Smooth muscle cell (in vitro differentiated cells): Measurements from ENCODE around the gene GRIFIN. TPM values are rescaled to one million over a fixed set of nuclear protein-coding genes. Genes with fewer than 3 reads are reported as not detected.

ENCODE experiments used
- DNase-seq: peaks from one replicate; lab custom pipeline; 2025; ENCODE audit not compliant: unreplicated experiment; lab: John Stamatoyannopoulos, UW
- H2AFZ ChIP-seq: fragments of 200-600 bp; sonication (generic); 2 replicates; pipeline ENCODE4 v1.6.0; 2016; ENCODE audit warnings: antibody characterized with exemption, low read depth, mild to moderate bottlenecking
- H3F3A ChIP-seq: fragments of 200-600 bp; sonication (generic); 2 replicates; pipeline ENCODE4 v1.6.0; 2017; ENCODE audit warnings: antibody characterized with exemption, low read depth
- H3K27ac ChIP-seq: fragments of 200-600 bp; sonication (generic); 2 replicates; pipeline ENCODE4 v1.5.1; 2016; ENCODE audit warnings: low read depth, mild to moderate bottlenecking
- H3K27me3 ChIP-seq: fragments of 200-600 bp; sonication (generic); 2 replicates; pipeline ENCODE4 v1.6.1; 2016; ENCODE audit warnings: low read depth, mild to moderate bottlenecking
- H3K36me3 ChIP-seq: fragments of 200-600 bp; sonication (generic); 2 replicates; pipeline ENCODE4 v1.5.1; 2016; ENCODE audit warnings: low read depth
- H3K4me1 ChIP-seq: fragments of 200-600 bp; sonication (generic); 2 replicates; pipeline ENCODE4 v1.5.1; 2016; ENCODE audit warnings: low read depth
- H3K4me2 ChIP-seq: fragments of 200-600 bp; sonication (generic); 2 replicates; pipeline ENCODE4 v1.6.0; 2016; ENCODE audit warnings: mild to moderate bottlenecking
- H3K4me3 ChIP-seq: fragments of 200-600 bp; sonication (generic); 2 replicates; pipeline ENCODE4 v1.5.1; 2016; ENCODE audit warnings: mild to moderate bottlenecking
- H3K79me2 ChIP-seq: fragments of 200-600 bp; sonication (generic); 2 replicates; pipeline ENCODE4 v1.6.0; 2016; ENCODE audit warnings: low read depth, mild to moderate bottlenecking
- H3K9ac ChIP-seq: fragments of 200-600 bp; sonication (generic); 2 replicates; pipeline ENCODE4 v1.6.0; 2016; ENCODE audit warnings: low read depth
- H3K9me3 ChIP-seq: fragments of 200-600 bp; sonication (generic); replicated peaks from 2 replicates; pipeline ENCODE4 v1.5.1; 2016; ENCODE audit warnings: low read depth
- H4K20me1 ChIP-seq: fragments of 200-600 bp; sonication (generic); 2 replicates; pipeline ENCODE4 v1.6.0; 2016; ENCODE audit warnings: low read depth
- CTCF ChIP-seq: fragments of 200-600 bp; sonication (generic); IDR thresholded peaks from 2 replicates; pipeline ENCODE4 v1.5.1; 2017; ENCODE audit warnings: borderline replicate concordance, mild to moderate bottlenecking, antibody characterized with exemption; ENCODE audit not compliant: insufficient read depth, poor library complexity, severe bottlenecking
- WGBS: methylation state at CpG from one replicate; pipeline ENCODE4 v1.1.7; 2016; ENCODE audit warnings: low lambda C conversion rate; 5-methylcytosine and 5-hydroxymethylcytosine counted together
- polyA plus RNA-seq: library from polyadenylated mRNA; unstranded; fragments of >200 nt; fragmentation: Nextera tagmentation; extraction: Ambion mirVana; gene quantifications from 2 replicates; pipeline ENCODE4 v1.2.1, GENCODE V29; 2016
- total RNA-seq: library from RNA; depleted of rRNA; stranded (reverse); fragments of >200 nt; gene quantifications from 2 replicates; pipeline ENCODE4 v1.2.3, GENCODE V29; 2014

GRIFIN gene
- total and polyA plus RNA-seq, 2 experiments from 2014 or later = not detected

GRCh38 chr7:2496375-2496774 is 20.2 kb upstream of the GRIFIN start:
- no peak for DNase-seq
- no peaks in the 10 kb centered on the region for H3F3A ChIP-seq
- no peak overlapping the region for H3K9ac ChIP-seq
- no peaks in the 10 kb centered on the region for H3K79me2 ChIP-seq
- no peaks in the 10 kb centered on the region for H4K20me1 ChIP-seq
- TF ChIP-seq CTCF = no peak
- no peak overlapping the region for H3K27ac ChIP-seq
- H2AFZ ChIP-seq = no peak overlapping the region
- no peaks in the 10 kb centered on the region for H3K36me3 ChIP-seq
- 89% methylated on average over 9 of the region's 9 CpGs for WGBS
- H3K4me3 ChIP-seq = no peak overlapping the region
- no peaks in the 10 kb centered on the region for H3K9me3 ChIP-seq
- H3K27me3 ChIP-seq = no peaks in the 10 kb centered on the region
- no peak overlapping the region for H3K4me2 ChIP-seq
- peaks cover 52% of the 10 kb centered on the region for H3K4me1 ChIP-seq

- Histone ChIP-seq H3K79me2 (no peaks in the 10 kb centered on the region), H4K20me1 (no peaks in the 10 kb centered on the region), H3F3A (no peaks in the 10 kb centered on the region), H3K36me3 (no peaks in the 10 kb centered on the region), H3K4me1 (peaks cover 48% of the 10 kb centered on the region), H3K27ac (no peak overlapping the region), H2AFZ (no peak overlapping the region), H3K4me2 (no peak overlapping the region), H3K9ac (no peak overlapping the region), H3K27me3 (no peaks in the 10 kb centered on the region), H3K9me3 (no peaks in the 10 kb centered on the region), H3K4me3 (no peak overlapping the region)
- DNase-seq = no peak
- TF ChIP-seq CTCF = no peak
- 72% methylated on average over 22 of the region's 25 CpGs for WGBS
Observed at GRCh38 chr7:2495418-2496299, 19.5 kb upstream of the GRIFIN start.

GRCh38 chr7:2494191-2495130 is 18.3 kb upstream of the GRIFIN start:
- Histone ChIP-seq H3K79me2 (no peaks in the 10 kb centered on the region), H3K36me3 (no peaks in the 10 kb centered on the region), H3K4me2 (no peak overlapping the region), H2AFZ (no peak overlapping the region), H3K4me3 (no peak overlapping the region), H3F3A (no peaks in the 10 kb centered on the region), H3K27me3 (no peaks in the 10 kb centered on the region), H3K27ac (no peak overlapping the region), H3K9ac (no peak overlapping the region), H3K4me1 (peaks cover 37% of the 10 kb centered on the region), H3K9me3 (no peaks in the 10 kb centered on the region), H4K20me1 (no peaks in the 10 kb centered on the region)
- no peak for TF ChIP-seq CTCF
- no peak for DNase-seq
- 86% methylated on average over 18 of the region's 32 CpGs for whole genome bisulfite sequencing
